Activated naive CD4-positive, alpha-beta T cell treated with anti-CD3 and anti-CD28 coated beads, Interleukin-2, amount 10 ng/mL, durations not matched to agents 7 days and 5 days (primary cell): ENCODE results near the gene TRMT6.

Experiments used
- CTCF ChIA-PET: fragments of 350-600 bp; sonication (Branson Sonifier 250); formaldehyde crosslinking; loops from one replicate; lab custom pipeline; 2021; ENCODE audit warnings: antibody characterized with exemption; lab: Charles Lee
- DNase-seq: peaks from one replicate; pipeline ENCODE4 v3.0.0-alpha.2; 2020
- H3K27ac Mint-ChIP-seq: one replicate; pipeline ENCODE4 v1.8.0; 2021; ENCODE audit warnings: mild to moderate bottlenecking, moderate library complexity, mixed read lengths
- H3K27me3 Mint-ChIP-seq: one replicate; pipeline ENCODE4 v1.8.0; 2021; ENCODE audit warnings: mild to moderate bottlenecking, mixed read lengths
- H3K36me3 Mint-ChIP-seq: one replicate; pipeline ENCODE4 v1.8.0; 2021; ENCODE audit warnings: mixed read lengths
- H3K4me1 Mint-ChIP-seq: one replicate; pipeline ENCODE4 v1.8.0; 2021; ENCODE audit warnings: mixed read lengths
- H3K4me3 Mint-ChIP-seq: one replicate; pipeline ENCODE4 v1.8.0; 2021; ENCODE audit warnings: mild to moderate bottlenecking, moderate library complexity, mixed read lengths
- H3K9me3 Mint-ChIP-seq: one replicate; pipeline ENCODE4 v1.8.0; 2021; ENCODE audit warnings: mixed read lengths

Gene TRMT6

GRCh38 chr20:5900908-5901307, 49.4 kb downstream of the TRMT6 start:
- no peak overlapping the region for H3K4me3 Mint-ChIP-seq

GRCh38 chr20:5899444-5899843, 50.9 kb downstream of the TRMT6 start:
- H3K27ac Mint-ChIP-seq: no peak overlapping the region
- peaks cover 23% of the 10 kb centered on the region for H3K27me3 Mint-ChIP-seq
- no peak overlapping the region for H3K4me3 Mint-ChIP-seq
- H3K4me1 Mint-ChIP-seq: no peaks in the 10 kb centered on the region
- H3K9me3 Mint-ChIP-seq: no peaks in the 10 kb centered on the region
- no peaks in the 10 kb centered on the region for H3K36me3 Mint-ChIP-seq
- CTCF ChIA-PET: no interaction called here
- no peak for DNase-seq

More at GRCh38 chr20:5900908-5901307, 49.4 kb downstream of the TRMT6 start:
- Mint-ChIP-seq H3K27me3 (peaks cover 29% of the 10 kb centered on the region), H3K27ac (no peak overlapping the region), H3K4me1 (no peaks in the 10 kb centered on the region), H3K36me3 (no peaks in the 10 kb centered on the region), H3K9me3 (no peaks in the 10 kb centered on the region)
- CTCF ChIA-PET: no interaction called here
- DNase-seq: no peak

GRCh38 chr20:5895626-5896025, 54.7 kb downstream of the TRMT6 start:
- CTCF ChIA-PET: no interaction called here
- no peaks in the 10 kb centered on the region for H3K36me3 Mint-ChIP-seq
- H3K9me3 Mint-ChIP-seq: no peaks in the 10 kb centered on the region
- H3K27me3 Mint-ChIP-seq: peaks cover 18% of the 10 kb centered on the region
- H3K4me3 Mint-ChIP-seq: no peak overlapping the region
- H3K4me1 Mint-ChIP-seq: no peaks in the 10 kb centered on the region
- no peak overlapping the region for H3K27ac Mint-ChIP-seq
- no peak for DNase-seq

DNA sequence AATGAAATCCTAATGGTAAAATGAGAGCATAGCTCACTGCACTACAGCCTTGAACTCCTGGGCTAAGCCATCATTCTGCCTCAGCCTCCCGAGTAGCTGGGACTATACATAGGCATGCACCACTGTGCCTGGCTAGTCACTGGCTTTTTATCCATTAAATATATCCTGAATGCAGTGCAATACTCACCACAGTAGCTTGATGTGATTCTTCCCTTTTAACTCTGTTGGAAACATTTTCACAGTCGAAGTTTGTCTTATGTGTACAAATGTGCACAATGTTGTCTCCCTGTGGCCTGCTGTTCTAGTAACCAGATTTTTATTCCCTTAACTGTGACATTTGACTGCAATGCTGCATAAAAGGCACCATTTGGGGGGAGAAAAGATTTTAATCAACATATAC, 56.7 kb downstream of the TRMT6 start:
- CTCF ChIA-PET: no interaction called here
- no peak overlapping the region for H3K4me3 Mint-ChIP-seq
- no peaks in the 10 kb centered on the region for H3K4me1 Mint-ChIP-seq
- H3K36me3 Mint-ChIP-seq: no peaks in the 10 kb centered on the region
- H3K9me3 Mint-ChIP-seq: no peaks in the 10 kb centered on the region
- H3K27ac Mint-ChIP-seq: no peak overlapping the region
- H3K27me3 Mint-ChIP-seq: peaks cover 18% of the 10 kb centered on the region
- DNase-seq: no peak

GRCh38 chr20:5893052-5893451, 57.3 kb downstream of the TRMT6 start:
- Mint-ChIP-seq H3K4me1 (no peaks in the 10 kb centered on the region), H3K4me3 (no peak overlapping the region), H3K9me3 (no peaks in the 10 kb centered on the region), H3K27me3 (peaks cover 17% of the 10 kb centered on the region), H3K27ac (no peak overlapping the region), H3K36me3 (no peaks in the 10 kb centered on the region)
- no peak for DNase-seq
- CTCF ChIA-PET: no interaction called here

GRCh38 chr20:5890773-5891441, 59.4 kb downstream of the TRMT6 start:
- Mint-ChIP-seq H3K9me3 (no peaks in the 10 kb centered on the region), H3K27me3 (no peaks in the 10 kb centered on the region), H3K4me3 (no peak overlapping the region), H3K36me3 (no peaks in the 10 kb centered on the region), H3K27ac (no peak overlapping the region), H3K4me1 (no peaks in the 10 kb centered on the region)
- no peak for DNase-seq
- CTCF ChIA-PET: no interaction called here

- Mint-ChIP-seq H3K27ac (no peak overlapping the region), H3K9me3 (no peaks in the 10 kb centered on the region), H3K27me3 (no peaks in the 10 kb centered on the region), H3K36me3 (no peaks in the 10 kb centered on the region), H3K4me3 (no peak overlapping the region), H3K4me1 (no peaks in the 10 kb centered on the region)
- no peak for DNase-seq
- CTCF ChIA-PET: no interaction called here
Measured at GRCh38 chr20:5888041-5888440, 62.3 kb downstream of the TRMT6 start.

- no peak overlapping the region for H3K4me3 Mint-ChIP-seq
- no peak overlapping the region for H3K27ac Mint-ChIP-seq
- H3K4me1 Mint-ChIP-seq: no peaks in the 10 kb centered on the region
- CTCF ChIA-PET: no interaction called here
- H3K27me3 Mint-ChIP-seq: no peaks in the 10 kb centered on the region
- DNase-seq: no peak
- no peaks in the 10 kb centered on the region for H3K9me3 Mint-ChIP-seq
- no peaks in the 10 kb centered on the region for H3K36me3 Mint-ChIP-seq
Measured at GRCh38 chr20:5887386-5887785, 62.9 kb downstream of the TRMT6 start.
